Measurements from ENCODE around the gene CCDC69.

DNA sequence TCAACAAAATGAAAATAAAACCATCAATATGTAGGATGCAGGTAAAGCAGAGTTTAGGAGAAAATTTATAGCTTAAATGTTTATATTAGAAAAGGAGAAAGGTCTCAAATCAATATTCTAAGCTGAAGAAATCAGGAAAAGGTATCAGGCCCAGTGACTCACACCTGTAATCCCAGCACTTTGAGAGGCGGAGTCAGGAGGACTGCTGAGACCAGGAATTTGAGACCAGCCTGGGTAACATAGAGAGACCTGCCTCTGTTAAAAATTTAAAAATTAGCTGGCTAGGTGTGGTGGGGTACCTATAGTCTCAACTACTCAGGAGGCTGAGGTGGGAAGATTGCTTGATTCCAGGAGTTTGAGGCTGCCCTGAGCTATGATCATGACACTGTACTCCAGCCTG lies 32.2 kb downstream of the CCDC69 start:
- TF ChIP-seq, protein P1, sequence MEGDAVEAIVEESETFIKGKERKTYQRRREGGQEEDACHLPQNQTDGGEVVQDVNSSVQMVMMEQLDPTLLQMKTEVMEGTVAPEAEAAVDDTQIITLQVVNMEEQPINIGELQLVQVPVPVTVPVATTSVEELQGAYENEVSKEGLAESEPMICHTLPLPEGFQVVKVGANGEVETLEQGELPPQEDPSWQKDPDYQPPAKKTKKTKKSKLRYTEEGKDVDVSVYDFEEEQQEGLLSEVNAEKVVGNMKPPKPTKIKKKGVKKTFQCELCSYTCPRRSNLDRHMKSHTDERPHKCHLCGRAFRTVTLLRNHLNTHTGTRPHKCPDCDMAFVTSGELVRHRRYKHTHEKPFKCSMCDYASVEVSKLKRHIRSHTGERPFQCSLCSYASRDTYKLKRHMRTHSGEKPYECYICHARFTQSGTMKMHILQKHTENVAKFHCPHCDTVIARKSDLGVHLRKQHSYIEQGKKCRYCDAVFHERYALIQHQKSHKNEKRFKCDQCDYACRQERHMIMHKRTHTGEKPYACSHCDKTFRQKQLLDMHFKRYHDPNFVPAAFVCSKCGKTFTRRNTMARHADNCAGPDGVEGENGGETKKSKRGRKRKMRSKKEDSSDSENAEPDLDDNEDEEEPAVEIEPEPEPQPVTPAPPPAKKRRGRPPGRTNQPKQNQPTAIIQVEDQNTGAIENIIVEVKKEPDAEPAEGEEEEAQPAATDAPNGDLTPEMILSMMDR (IDR thresholded peaks at IDR 0.05): no peak
- TF ChIP-seq POLR2A (IDR thresholded peaks at IDR 0.05): no peak
